ENCODE results near the gene CNBP. TPM values are rescaled to one million over a fixed set of nuclear protein-coding genes. Genes with fewer than 3 reads are reported as not detected.
"Not testable (repeated sequence)": the region's sequence is repeated elsewhere in the genome, so short reads cannot be mapped to it uniquely, and the experiment has no call there.

Gene CNBP
- total RNA-seq, 1 donor from 2014 or later = 166 TPM

DNA sequence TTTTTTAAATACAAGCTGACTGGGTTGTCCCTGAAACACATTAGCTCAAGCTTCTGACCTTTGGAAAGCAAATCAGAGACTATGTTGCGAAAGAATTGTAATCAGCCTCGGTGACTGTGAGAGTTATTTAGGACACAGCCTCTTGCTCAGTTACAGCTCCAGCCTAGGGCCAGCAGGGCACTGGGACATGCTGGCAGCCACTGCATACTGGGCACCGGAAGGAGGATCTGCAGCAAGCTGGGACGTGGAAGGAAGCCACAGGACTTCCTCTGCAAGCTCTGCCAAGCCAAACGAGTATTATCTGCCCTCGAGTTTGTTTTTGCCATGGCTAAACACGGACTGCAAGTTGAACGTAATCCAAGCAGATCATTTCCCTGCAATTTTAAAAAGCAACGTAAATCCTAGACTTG is 41.3 kb upstream of the CNBP start:
- Histone ChIP-seq H3K27me3 (no peaks in the 10 kb centered on the region), H3K36me3 (no peaks in the 10 kb centered on the region), H3K4me1 (peaks cover 3 to 10% of the 10 kb centered on the region in 2 donors), H3K4me3 (peak overlapping the region; percentile 8 to 43), H3K27ac (peak overlapping the region; percentile 57 to 69), H3K9me3 (no peaks in the 10 kb centered on the region)
- TF ChIP-seq, protein P1, sequence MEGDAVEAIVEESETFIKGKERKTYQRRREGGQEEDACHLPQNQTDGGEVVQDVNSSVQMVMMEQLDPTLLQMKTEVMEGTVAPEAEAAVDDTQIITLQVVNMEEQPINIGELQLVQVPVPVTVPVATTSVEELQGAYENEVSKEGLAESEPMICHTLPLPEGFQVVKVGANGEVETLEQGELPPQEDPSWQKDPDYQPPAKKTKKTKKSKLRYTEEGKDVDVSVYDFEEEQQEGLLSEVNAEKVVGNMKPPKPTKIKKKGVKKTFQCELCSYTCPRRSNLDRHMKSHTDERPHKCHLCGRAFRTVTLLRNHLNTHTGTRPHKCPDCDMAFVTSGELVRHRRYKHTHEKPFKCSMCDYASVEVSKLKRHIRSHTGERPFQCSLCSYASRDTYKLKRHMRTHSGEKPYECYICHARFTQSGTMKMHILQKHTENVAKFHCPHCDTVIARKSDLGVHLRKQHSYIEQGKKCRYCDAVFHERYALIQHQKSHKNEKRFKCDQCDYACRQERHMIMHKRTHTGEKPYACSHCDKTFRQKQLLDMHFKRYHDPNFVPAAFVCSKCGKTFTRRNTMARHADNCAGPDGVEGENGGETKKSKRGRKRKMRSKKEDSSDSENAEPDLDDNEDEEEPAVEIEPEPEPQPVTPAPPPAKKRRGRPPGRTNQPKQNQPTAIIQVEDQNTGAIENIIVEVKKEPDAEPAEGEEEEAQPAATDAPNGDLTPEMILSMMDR (IDR thresholded peaks at IDR 0.05) = no peak
- DNase-seq (ENCODE audit: low spot score in 2 of 2) = peak; percentile 66 to 89
- intact Hi-C loops (cut with DNase I) = loop anchor here (5.0 kb wide), 1 partner anchor 43 kb away; the partner anchor contains the start of gene CNBP

DNA sequence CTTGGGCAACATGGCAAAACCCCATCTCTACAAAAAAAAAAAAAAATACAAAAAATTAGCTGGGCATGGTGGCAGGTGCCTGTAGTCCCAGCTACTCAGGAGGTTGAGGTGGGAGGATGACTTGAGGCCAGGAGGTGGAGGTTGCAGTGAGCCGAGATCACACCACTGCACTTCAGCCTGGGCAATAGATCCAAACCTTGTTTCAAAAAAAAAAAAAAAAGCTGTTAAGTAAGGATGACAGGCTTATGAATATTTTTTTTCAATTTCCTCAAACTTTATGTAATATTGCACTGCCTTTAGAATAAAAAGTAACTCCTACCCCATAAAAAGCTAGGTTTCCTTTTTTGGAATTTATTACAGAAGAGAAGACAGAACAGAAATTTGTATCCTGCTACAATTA is 40.7 kb upstream of the CNBP start:
- peak overlapping the region; percentile 57 to 69 for H3K27ac ChIP-seq
- H3K27me3 ChIP-seq; DNase-seq (ENCODE audit: low spot score in 2 of 2); intact Hi-C loops (cut with DNase I); H3K36me3 ChIP-seq; H3K9me3 ChIP-seq: not testable (repeated sequence)
- H3K4me3 ChIP-seq = peak overlapping the region in 1 of 2 donors; percentile 43
- peaks cover 3 to 10% of the 10 kb centered on the region in 2 donors for H3K4me1 ChIP-seq

DNA sequence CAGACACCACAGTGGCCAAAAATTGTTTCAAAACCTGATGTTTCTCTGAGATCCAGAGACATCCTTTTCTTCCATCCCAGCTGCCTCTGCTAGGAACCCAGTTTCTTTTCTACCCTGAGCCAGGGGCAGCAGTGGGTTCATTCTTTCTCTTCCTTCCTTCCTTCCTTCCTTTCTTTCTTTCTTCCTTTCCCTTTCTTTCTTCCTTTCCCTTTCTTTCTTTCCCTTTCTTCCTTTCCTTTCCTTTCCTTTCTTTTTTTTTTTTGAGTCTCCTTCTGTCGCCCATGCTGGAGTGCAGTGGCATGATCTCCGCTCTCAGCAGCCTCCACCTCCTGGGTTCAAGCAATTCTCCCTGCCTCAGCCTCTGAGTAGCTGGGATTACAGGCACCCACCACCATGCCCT is 35.0 kb upstream of the CNBP start:
- Histone ChIP-seq H3K27ac (no peak overlapping the region), H3K4me1 (no peaks in the 10 kb centered on the region), H3K4me3 (no peak overlapping the region), H3K27me3 (no peaks in the 10 kb centered on the region), H3K36me3 (no peaks in the 10 kb centered on the region), H3K9me3 (no peaks in the 10 kb centered on the region)
- TF ChIP-seq, protein P1 (IDR thresholded peaks at IDR 0.05) = no peak
- DNase-seq (ENCODE audit: low spot score in 2 of 2) = no peak
- intact Hi-C loops (cut with DNase I) = no loop called here

DNA sequence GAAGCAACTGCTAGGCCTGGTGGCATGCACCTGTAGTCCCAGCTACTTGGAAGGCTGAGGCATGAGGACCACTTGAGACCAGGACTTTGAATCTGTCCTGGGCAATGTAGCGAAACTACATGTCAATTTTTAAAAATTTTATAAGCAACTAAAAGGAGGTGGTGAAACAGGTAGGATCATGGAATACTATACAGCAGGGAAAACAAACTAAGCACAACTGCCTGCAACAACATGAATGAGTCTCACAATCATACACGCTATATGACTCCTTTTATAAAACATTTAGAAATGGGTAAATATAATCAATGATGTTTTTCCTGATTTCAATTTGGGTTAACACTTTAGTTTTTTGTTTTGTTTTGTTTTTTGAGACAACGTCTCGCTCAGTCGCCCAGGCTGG is 29.5 kb upstream of the CNBP start:
- Histone ChIP-seq H3K4me3 (no peak overlapping the region), H3K9me3 (no peaks in the 10 kb centered on the region), H3K4me1 (peaks cover 0 to 4% of the 10 kb centered on the region in 2 donors), H3K36me3 (no peaks in the 10 kb centered on the region), H3K27ac (no peak overlapping the region), H3K27me3 (no peaks in the 10 kb centered on the region)
- TF ChIP-seq, protein P1 (IDR thresholded peaks at IDR 0.05) = no peak
- DNase-seq (ENCODE audit: low spot score in 2 of 2) = no peak
- intact Hi-C loops (cut with DNase I) = no loop called here

DNA sequence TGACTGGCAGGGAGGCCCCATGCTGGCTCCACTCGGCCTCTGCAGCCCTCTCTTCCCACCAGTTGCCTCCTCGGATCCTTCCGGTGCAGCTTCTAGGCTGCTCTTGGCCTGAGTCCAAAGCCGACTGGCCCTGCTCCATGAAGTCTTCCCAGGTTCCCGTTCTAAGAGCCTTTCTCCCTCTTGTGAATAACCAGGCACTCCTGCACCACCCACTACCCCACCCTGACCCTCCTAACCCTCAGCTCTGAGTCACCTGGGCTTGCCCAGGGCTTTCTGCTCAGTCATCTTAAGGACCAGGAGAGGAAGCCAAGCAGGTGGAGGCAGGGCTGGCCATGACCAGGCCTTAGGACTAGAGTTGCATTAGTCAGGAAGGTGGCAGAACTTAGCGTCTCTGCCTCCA is 28.1 kb upstream of the CNBP start:
- intact Hi-C loops (cut with DNase I) = no loop called here
- TF ChIP-seq, protein P1 (IDR thresholded peaks at IDR 0.05) = no peak
- no peaks in the 10 kb centered on the region for H3K27me3 ChIP-seq
- H3K27ac ChIP-seq = no peak overlapping the region
- no peaks in the 10 kb centered on the region for H3K9me3 ChIP-seq
- DNase-seq (ENCODE audit: low spot score in 2 of 2) = peak; percentile 17 to 78
- H3K4me1 ChIP-seq = peaks cover 0 to 4% of the 10 kb centered on the region in 2 donors
- H3K4me3 ChIP-seq = no peak overlapping the region
- H3K36me3 ChIP-seq = no peaks in the 10 kb centered on the region

DNA sequence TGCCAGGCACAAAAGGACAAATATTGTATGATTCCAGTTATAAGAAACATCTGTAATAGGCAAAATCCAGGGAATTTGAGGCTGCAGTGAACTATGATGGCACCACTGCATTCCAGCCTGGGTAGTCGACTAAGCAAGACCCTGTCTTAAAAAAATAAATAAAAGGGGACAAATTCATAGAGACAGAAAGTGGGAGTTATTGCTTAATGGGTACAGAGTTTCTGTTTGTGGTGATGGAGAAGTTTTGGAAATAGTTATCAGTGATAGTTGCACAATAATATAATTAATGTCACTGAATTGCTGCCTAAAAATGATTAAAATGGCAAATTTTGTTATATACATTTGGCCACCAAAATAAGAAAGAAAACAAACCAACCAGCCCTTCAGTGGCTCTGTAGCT is 27.6 kb upstream of the CNBP start:
- no peak overlapping the region for H3K4me3 ChIP-seq
- intact Hi-C loops (cut with DNase I) = no loop called here
- H3K27ac ChIP-seq = no peak overlapping the region
- no peaks in the 10 kb centered on the region for H3K36me3 ChIP-seq
- H3K27me3 ChIP-seq = no peaks in the 10 kb centered on the region
- H3K4me1 ChIP-seq = peaks cover 0 to 4% of the 10 kb centered on the region in 2 donors
- DNase-seq (ENCODE audit: low spot score in 2 of 2) = no peak
- no peaks in the 10 kb centered on the region for H3K9me3 ChIP-seq
- TF ChIP-seq, protein P1 (IDR thresholded peaks at IDR 0.05) = no peak

Measured in ascending aorta (tissue), 2 donors.